ENCODE results near the gene ZKSCAN1. TPM values are rescaled to one million over a fixed set of nuclear protein-coding genes. Genes with fewer than 3 reads are reported as not detected.

Gene ZKSCAN1
- total RNA-seq, 1 experiment from 2014 or later: 29.8 TPM

DNA sequence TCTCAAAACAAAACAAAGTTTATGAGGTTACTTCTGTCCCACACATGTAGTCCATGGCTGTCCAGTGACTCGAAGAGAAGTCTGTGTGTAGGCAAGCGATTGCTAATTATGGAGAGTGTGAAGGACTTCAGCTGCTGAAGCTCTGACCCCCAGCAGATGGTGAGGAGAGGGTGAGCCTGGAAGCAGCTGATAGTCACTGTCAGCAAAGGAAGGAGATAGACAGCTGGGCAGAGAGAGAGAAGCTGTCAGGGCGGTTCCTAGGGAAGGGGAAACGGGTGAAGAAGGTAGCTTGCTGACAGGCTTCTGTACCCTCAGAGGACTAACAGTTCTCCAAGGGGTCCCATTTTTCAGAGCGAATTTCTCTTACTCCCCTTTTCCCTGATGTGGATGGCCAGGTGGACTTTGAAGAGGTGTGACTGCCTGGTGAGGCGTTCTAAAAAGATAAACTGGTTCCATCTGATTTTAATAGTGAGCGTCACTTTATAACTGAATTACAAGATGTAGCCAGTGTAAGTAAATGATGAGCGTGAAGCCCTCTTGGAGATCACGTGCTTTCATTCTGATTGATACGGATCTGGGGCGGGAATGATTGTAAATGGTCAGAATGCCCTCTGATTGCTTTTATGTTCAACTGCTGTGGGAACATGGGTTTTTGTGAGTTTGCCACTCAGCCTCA is 46.3 kb downstream of the ZKSCAN1 start:
- Histone ChIP-seq H3K4ac (ENCODE audit: low read depth, low read length) (no peak overlapping the region), H3K27me3 (ENCODE audit: insufficient read depth, low read length) (no peaks in the 10 kb centered on the region), H4K8ac (replicated peaks; ENCODE audit: insufficient read length, low read depth, low read length) (no peak overlapping the region), H2BK15ac (ENCODE audit: low read depth, low read length) (no peak overlapping the region), H4K91ac (ENCODE audit: insufficient read length, low read depth, low read length) (no peak overlapping the region), H2BK5ac (ENCODE audit: insufficient read length, low read length) (no peak overlapping the region), H3K9ac (ENCODE audit: extremely low read depth, insufficient read length, low read length) (no peak overlapping the region), H3K18ac (ENCODE audit: insufficient read length, low read depth, low read length) (no peak overlapping the region), H3T11ph (ENCODE audit: low read length) (no peak overlapping the region), H3K4me2 (ENCODE audit: insufficient read depth, insufficient read length, low read length) (no peak overlapping the region), H3K56ac (ENCODE audit: insufficient read length, low read depth, low read length) (no peak overlapping the region), H3K9me3 (ENCODE audit: control insufficient read depth, low read depth, low read length) (no peaks in the 10 kb centered on the region), H3K14ac (ENCODE audit: insufficient read depth, low read length) (no peak overlapping the region), H3K23me2 (ENCODE audit: insufficient read length, low read depth, low read length, poor library complexity, severe bottlenecking) (no peaks in the 10 kb centered on the region), H3K79me2 (ENCODE audit: insufficient read depth, low read length) (no peaks in the 10 kb centered on the region), H4K5ac (ENCODE audit: insufficient read length, low read depth, low read length) (no peak overlapping the region), H2AK5ac (ENCODE audit: insufficient read length, low read length) (no peak overlapping the region), H3K4me1 (ENCODE audit: insufficient read depth, low read length) (no peaks in the 10 kb centered on the region), H2BK120ac (ENCODE audit: low read depth, low read length, poor library complexity, severe bottlenecking) (no peak overlapping the region), H4K20me1 (ENCODE audit: control insufficient read depth, insufficient read depth, insufficient read length) (no peaks in the 10 kb centered on the region), H2BK20ac (ENCODE audit: low read depth, low read length, poor library complexity, severe bottlenecking) (no peak overlapping the region), H3K23ac (ENCODE audit: insufficient read length, low read depth, low read length) (no peak overlapping the region), H2BK12ac (ENCODE audit: insufficient read length, low read depth, low read length) (no peak overlapping the region), H3K27ac (ENCODE audit: insufficient read length, low read depth, low read length) (no peak overlapping the region), H3K79me1 (ENCODE audit: insufficient read depth, low read depth, low read length, poor library complexity, severe bottlenecking) (no peaks in the 10 kb centered on the region), H2AFZ (ENCODE audit: low read length) (no peak overlapping the region)
- Mint-ChIP-seq H3K36me3 (ENCODE audit: insufficient read depth in 1 of 3, low read depth in 3 of 3) (peaks cover 61 to 88% (median 78%) of the 10 kb centered on the region in 3 experiments), H3K27ac (peak overlapping the region in 1 of 3 experiments; percentile 54; a peak in 1 of 7 replicates), H3K27me3 (ENCODE audit: low read depth) (no peaks in the 10 kb centered on the region), H3K9me3 (no peaks in the 10 kb centered on the region), H3K4me3 (peak overlapping the region in 1 of 2 experiments; percentile 41; a peak in 1 of 5 replicates), H3K4me1 (no peaks in the 10 kb centered on the region)
- DNase-seq: no peak
- TF ChIP-seq CTCF (conservative IDR thresholded peaks at IDR 0.05): no peak
- no CpG with 5 or more reads among the region's 11 CpGs for WGBS (ENCODE audit: extremely low coverage, insufficient read length, low lambda C conversion rate)

All from H9 (cell line).